Activated naive CD4-positive, alpha-beta T cell treated with anti-CD3 and anti-CD28 coated beads, Interleukin-2, amount 10 ng/mL, durations not matched to agents 7 days and 5 days (primary cell): ENCODE results near the gene ADAMTS8.

Experiments
- CTCF ChIA-PET: fragments of 350-600 bp; sonication (Branson Sonifier 250); formaldehyde crosslinking; loops from one replicate; lab custom pipeline; 2021; ENCODE audit warnings: antibody characterized with exemption; lab: Charles Lee
- DNase-seq: peaks from one replicate; pipeline ENCODE4 v3.0.0-alpha.2; 2020
- H3K27ac Mint-ChIP-seq: one replicate; pipeline ENCODE4 v1.8.0; 2021; ENCODE audit warnings: mild to moderate bottlenecking, moderate library complexity, mixed read lengths
- H3K27me3 Mint-ChIP-seq: one replicate; pipeline ENCODE4 v1.8.0; 2021; ENCODE audit warnings: mild to moderate bottlenecking, mixed read lengths
- H3K36me3 Mint-ChIP-seq: one replicate; pipeline ENCODE4 v1.8.0; 2021; ENCODE audit warnings: mixed read lengths
- H3K4me1 Mint-ChIP-seq: one replicate; pipeline ENCODE4 v1.8.0; 2021; ENCODE audit warnings: mixed read lengths
- H3K4me3 Mint-ChIP-seq: one replicate; pipeline ENCODE4 v1.8.0; 2021; ENCODE audit warnings: mild to moderate bottlenecking, moderate library complexity, mixed read lengths
- H3K9me3 Mint-ChIP-seq: one replicate; pipeline ENCODE4 v1.8.0; 2021; ENCODE audit warnings: mixed read lengths

The ADAMTS8 gene

GRCh38 chr11:130428316-130429119 lies at the start of gene ADAMTS8:
TSS of gene ADAMTS8 (minus strand) at chr11:130428609. CDS start at chr11:130428286, 323 bp downstream.
- H3K36me3 Mint-ChIP-seq = peaks cover 2% of the 10 kb centered on the region
- no peak within 1 kb of the TSS for H3K4me3 Mint-ChIP-seq
- CTCF ChIA-PET = interaction anchor here (10.3 kb wide), 1 partner anchor 432 kb away, joined by 270 read pairs; no protein-coding TSS in a partner anchor
- no peak within 1 kb of the TSS for H3K27ac Mint-ChIP-seq
- peaks cover 12% of the 10 kb centered on the region for H3K4me1 Mint-ChIP-seq
- no peak for DNase-seq
- H3K27me3 Mint-ChIP-seq = peaks cover 83% of the 10 kb centered on the region
- no peaks in the 10 kb centered on the region for H3K9me3 Mint-ChIP-seq

GRCh38 chr11:130477586-130478203 lies 49.3 kb upstream of the ADAMTS8 start:
- H3K27me3 Mint-ChIP-seq = peaks cover 4% of the 10 kb centered on the region
- H3K36me3 Mint-ChIP-seq = no peaks in the 10 kb centered on the region
- no peak overlapping the region for H3K27ac Mint-ChIP-seq
- H3K4me3 Mint-ChIP-seq = no peak overlapping the region
- no peaks in the 10 kb centered on the region for H3K9me3 Mint-ChIP-seq
- H3K4me1 Mint-ChIP-seq = no peaks in the 10 kb centered on the region
- CTCF ChIA-PET = interaction anchor here (0.7 kb wide), 1 partner anchor 177 kb away, joined by 3 read pairs; no protein-coding TSS in a partner anchor
- DNase-seq = no peak

- no peak overlapping the region for H3K27ac Mint-ChIP-seq
- H3K27me3 Mint-ChIP-seq = peaks cover 4% of the 10 kb centered on the region
- no peaks in the 10 kb centered on the region for H3K36me3 Mint-ChIP-seq
- H3K9me3 Mint-ChIP-seq = no peaks in the 10 kb centered on the region
- CTCF ChIA-PET = interaction anchor here (0.7 kb wide), 1 partner anchor 178 kb away, joined by 3 read pairs; no protein-coding TSS in a partner anchor
- DNase-seq = no peak
- H3K4me1 Mint-ChIP-seq = no peaks in the 10 kb centered on the region
- H3K4me3 Mint-ChIP-seq = no peak overlapping the region
Observed at GRCh38 chr11:130476922-130477491, 48.6 kb upstream of the ADAMTS8 start.

GRCh38 chr11:130476200-130476921 lies 48.0 kb upstream of the ADAMTS8 start:
- Mint-ChIP-seq H3K4me3 (no peak overlapping the region), H3K9me3 (no peaks in the 10 kb centered on the region), H3K27ac (no peak overlapping the region), H3K4me1 (no peaks in the 10 kb centered on the region), H3K36me3 (no peaks in the 10 kb centered on the region), H3K27me3 (peaks cover 4% of the 10 kb centered on the region)
- no peak for DNase-seq
- CTCF ChIA-PET = no interaction called here

GRCh38 chr11:130475426-130476053 lies 47.1 kb upstream of the ADAMTS8 start:
- no peak for DNase-seq
- H3K27ac Mint-ChIP-seq = no peak overlapping the region

GRCh38 chr11:130474637-130475400 lies 46.4 kb upstream of the ADAMTS8 start:
- no peaks in the 10 kb centered on the region for H3K4me1 Mint-ChIP-seq
- no peaks in the 10 kb centered on the region for H3K9me3 Mint-ChIP-seq
- H3K36me3 Mint-ChIP-seq = no peaks in the 10 kb centered on the region
- H3K27me3 Mint-ChIP-seq = peaks cover 4% of the 10 kb centered on the region
- no peak overlapping the region for H3K27ac Mint-ChIP-seq
- CTCF ChIA-PET = no interaction called here
- no peak overlapping the region for H3K4me3 Mint-ChIP-seq
- no peak for DNase-seq

More at GRCh38 chr11:130475426-130476053, 47.1 kb upstream of the ADAMTS8 start:
- H3K4me1 Mint-ChIP-seq = no peaks in the 10 kb centered on the region
- H3K36me3 Mint-ChIP-seq = no peaks in the 10 kb centered on the region
- H3K27me3 Mint-ChIP-seq = peaks cover 4% of the 10 kb centered on the region
- H3K9me3 Mint-ChIP-seq = no peaks in the 10 kb centered on the region
- CTCF ChIA-PET = no interaction called here
- H3K4me3 Mint-ChIP-seq = no peak overlapping the region

- Mint-ChIP-seq H3K36me3 (no peaks in the 10 kb centered on the region), H3K9me3 (no peaks in the 10 kb centered on the region), H3K27me3 (peaks cover 4% of the 10 kb centered on the region), H3K27ac (no peak overlapping the region), H3K4me1 (no peaks in the 10 kb centered on the region), H3K4me3 (no peak overlapping the region)
- CTCF ChIA-PET = no interaction called here
- no peak for DNase-seq
Observed at GRCh38 chr11:130473795-130474377, 45.5 kb upstream of the ADAMTS8 start.

GRCh38 chr11:130473056-130473794 lies 44.8 kb upstream of the ADAMTS8 start:
- CTCF ChIA-PET = no interaction called here
- H3K36me3 Mint-ChIP-seq = no peaks in the 10 kb centered on the region
- no peak overlapping the region for H3K4me3 Mint-ChIP-seq
- DNase-seq = no peak
- peaks cover 4% of the 10 kb centered on the region for H3K27me3 Mint-ChIP-seq
- H3K9me3 Mint-ChIP-seq = no peaks in the 10 kb centered on the region
- H3K4me1 Mint-ChIP-seq = no peaks in the 10 kb centered on the region
- no peak overlapping the region for H3K27ac Mint-ChIP-seq

- Mint-ChIP-seq H3K4me3 (no peak overlapping the region), H3K9me3 (no peaks in the 10 kb centered on the region), H3K36me3 (no peaks in the 10 kb centered on the region), H3K27me3 (peaks cover 4% of the 10 kb centered on the region), H3K4me1 (no peaks in the 10 kb centered on the region), H3K27ac (no peak overlapping the region)
- no peak for DNase-seq
- CTCF ChIA-PET = no interaction called here
Observed at GRCh38 chr11:130472434-130472961, 44.1 kb upstream of the ADAMTS8 start.

- H3K27me3 Mint-ChIP-seq = peaks cover 4% of the 10 kb centered on the region
- no peaks in the 10 kb centered on the region for H3K9me3 Mint-ChIP-seq
- no peak for DNase-seq
- CTCF ChIA-PET = no interaction called here
- no peaks in the 10 kb centered on the region for H3K4me1 Mint-ChIP-seq
- H3K4me3 Mint-ChIP-seq = no peak overlapping the region
- no peak overlapping the region for H3K27ac Mint-ChIP-seq
- no peaks in the 10 kb centered on the region for H3K36me3 Mint-ChIP-seq
Observed at GRCh38 chr11:130471731-130472433, 43.5 kb upstream of the ADAMTS8 start.

GRCh38 chr11:130470832-130471706 lies 42.7 kb upstream of the ADAMTS8 start:
- Mint-ChIP-seq H3K9me3 (no peaks in the 10 kb centered on the region), H3K4me1 (no peaks in the 10 kb centered on the region), H3K36me3 (no peaks in the 10 kb centered on the region), H3K27ac (no peak overlapping the region), H3K4me3 (no peak overlapping the region), H3K27me3 (no peaks in the 10 kb centered on the region)
- DNase-seq = no peak
- CTCF ChIA-PET = no interaction called here
